Neural crest cell (in vitro differentiated cells): ENCODE data around the gene VWA8. TPM values are rescaled to one million over a fixed set of nuclear protein-coding genes. Genes with fewer than 3 reads are reported as not detected.

Source experiments
- DNase-seq: peaks from one replicate; pipeline ENCODE4 v3.0.0; 2021; ENCODE audit warnings: low read depth, mixed read lengths, low spot score
- H3K27ac Mint-ChIP-seq: one replicate; pipeline ENCODE4 v1.8.0; 2021; ENCODE audit warnings: mild to moderate bottlenecking, mixed read lengths; ENCODE audit not compliant: unreplicated experiment
- H3K27me3 Mint-ChIP-seq: 2 replicates; pipeline ENCODE4 v1.8.0; 2021; ENCODE audit warnings: low read depth, mild to moderate bottlenecking, mixed read lengths
- H3K36me3 Mint-ChIP-seq: 2 replicates; pipeline ENCODE4 v1.8.0; 2021; ENCODE audit warnings: low read depth, mild to moderate bottlenecking, mixed read lengths
- H3K4me1 Mint-ChIP-seq: 2 replicates; pipeline ENCODE4 v1.8.0; 2021; ENCODE audit warnings: mixed read lengths
- H3K4me3 Mint-ChIP-seq: one replicate; pipeline ENCODE4 v1.8.0; 2021; ENCODE audit warnings: mild to moderate bottlenecking, mixed read lengths
- H3K9me3 Mint-ChIP-seq: 2 replicates; pipeline ENCODE4 v1.8.0; 2021; ENCODE audit warnings: mixed read lengths
- total RNA-seq: library from RNA; stranded (reverse); gene quantifications from 2 replicates; pipeline ENCODE4 v1.2.1, GENCODE V29; 2021
- TF ChIP-seq, protein P1 (sequence below): fragments of 200-600 bp; sonication (generic); conservative IDR thresholded peaks from 2 replicates; pipeline ENCODE4 v1.5.0; 2021; ENCODE audit warnings: antibody characterized with exemption, mild to moderate bottlenecking

The VWA8 gene
- total RNA-seq, 1 donor from 2014 or later, result 19.5 TPM

DNA sequence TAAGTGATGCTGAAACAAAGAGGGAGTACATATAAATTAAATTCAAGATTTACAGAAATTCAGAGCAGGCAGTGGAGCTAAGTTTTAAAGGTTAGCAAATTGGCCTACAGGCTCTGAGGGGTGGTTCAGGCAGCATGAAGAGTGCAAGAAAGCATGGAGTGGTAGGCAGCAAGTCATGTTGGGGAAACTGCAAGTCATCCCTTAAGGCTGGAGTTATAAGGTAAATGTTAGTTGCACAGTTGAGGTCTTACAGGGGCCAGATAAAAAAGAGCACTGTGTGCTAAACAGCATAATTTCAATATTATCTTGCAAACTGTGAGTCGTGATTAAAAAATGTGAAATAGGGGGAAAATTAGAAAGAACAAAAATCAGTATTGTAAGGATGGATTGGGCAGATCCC, 106.2 kb downstream of the VWA8 start:
- Mint-ChIP-seq H3K4me1 (no peaks in the 10 kb centered on the region), H3K36me3 (peaks cover 28% of the 10 kb centered on the region), H3K27me3 (no peaks in the 10 kb centered on the region), H3K27ac (no peak overlapping the region), H3K9me3 (peaks cover 7% of the 10 kb centered on the region), H3K4me3 (no peak overlapping the region)
- TF ChIP-seq, protein P1, sequence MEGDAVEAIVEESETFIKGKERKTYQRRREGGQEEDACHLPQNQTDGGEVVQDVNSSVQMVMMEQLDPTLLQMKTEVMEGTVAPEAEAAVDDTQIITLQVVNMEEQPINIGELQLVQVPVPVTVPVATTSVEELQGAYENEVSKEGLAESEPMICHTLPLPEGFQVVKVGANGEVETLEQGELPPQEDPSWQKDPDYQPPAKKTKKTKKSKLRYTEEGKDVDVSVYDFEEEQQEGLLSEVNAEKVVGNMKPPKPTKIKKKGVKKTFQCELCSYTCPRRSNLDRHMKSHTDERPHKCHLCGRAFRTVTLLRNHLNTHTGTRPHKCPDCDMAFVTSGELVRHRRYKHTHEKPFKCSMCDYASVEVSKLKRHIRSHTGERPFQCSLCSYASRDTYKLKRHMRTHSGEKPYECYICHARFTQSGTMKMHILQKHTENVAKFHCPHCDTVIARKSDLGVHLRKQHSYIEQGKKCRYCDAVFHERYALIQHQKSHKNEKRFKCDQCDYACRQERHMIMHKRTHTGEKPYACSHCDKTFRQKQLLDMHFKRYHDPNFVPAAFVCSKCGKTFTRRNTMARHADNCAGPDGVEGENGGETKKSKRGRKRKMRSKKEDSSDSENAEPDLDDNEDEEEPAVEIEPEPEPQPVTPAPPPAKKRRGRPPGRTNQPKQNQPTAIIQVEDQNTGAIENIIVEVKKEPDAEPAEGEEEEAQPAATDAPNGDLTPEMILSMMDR, result no peak
- no peak for DNase-seq

DNA sequence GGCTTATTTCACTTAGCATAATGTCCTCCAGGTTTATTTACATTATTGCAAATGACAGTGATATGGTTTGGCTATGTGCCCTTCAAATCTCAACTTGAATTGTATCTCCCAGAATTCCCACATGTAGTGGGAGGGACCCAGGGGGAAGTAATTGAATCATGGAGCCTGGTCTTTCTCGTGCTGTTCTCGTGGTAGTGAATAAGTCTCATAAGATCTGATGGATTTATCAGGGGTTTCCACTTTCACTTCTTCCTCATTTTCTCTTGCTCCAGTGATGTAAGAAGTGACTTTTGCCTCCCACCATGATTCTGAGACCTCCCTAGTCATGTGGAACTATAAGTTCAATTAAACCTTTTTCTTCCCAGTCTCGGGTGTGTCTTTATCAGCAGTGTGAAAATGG, 109.6 kb downstream of the VWA8 start:
- H3K27me3 Mint-ChIP-seq, result no peaks in the 10 kb centered on the region
- H3K4me1 Mint-ChIP-seq, result no peaks in the 10 kb centered on the region
- no peak for DNase-seq
- TF ChIP-seq, protein P1, result no peak
- H3K27ac Mint-ChIP-seq, result no peak overlapping the region
- H3K36me3 Mint-ChIP-seq, result peaks cover 33% of the 10 kb centered on the region
- H3K9me3 Mint-ChIP-seq, result peaks cover 7% of the 10 kb centered on the region
- no peak overlapping the region for H3K4me3 Mint-ChIP-seq

DNA sequence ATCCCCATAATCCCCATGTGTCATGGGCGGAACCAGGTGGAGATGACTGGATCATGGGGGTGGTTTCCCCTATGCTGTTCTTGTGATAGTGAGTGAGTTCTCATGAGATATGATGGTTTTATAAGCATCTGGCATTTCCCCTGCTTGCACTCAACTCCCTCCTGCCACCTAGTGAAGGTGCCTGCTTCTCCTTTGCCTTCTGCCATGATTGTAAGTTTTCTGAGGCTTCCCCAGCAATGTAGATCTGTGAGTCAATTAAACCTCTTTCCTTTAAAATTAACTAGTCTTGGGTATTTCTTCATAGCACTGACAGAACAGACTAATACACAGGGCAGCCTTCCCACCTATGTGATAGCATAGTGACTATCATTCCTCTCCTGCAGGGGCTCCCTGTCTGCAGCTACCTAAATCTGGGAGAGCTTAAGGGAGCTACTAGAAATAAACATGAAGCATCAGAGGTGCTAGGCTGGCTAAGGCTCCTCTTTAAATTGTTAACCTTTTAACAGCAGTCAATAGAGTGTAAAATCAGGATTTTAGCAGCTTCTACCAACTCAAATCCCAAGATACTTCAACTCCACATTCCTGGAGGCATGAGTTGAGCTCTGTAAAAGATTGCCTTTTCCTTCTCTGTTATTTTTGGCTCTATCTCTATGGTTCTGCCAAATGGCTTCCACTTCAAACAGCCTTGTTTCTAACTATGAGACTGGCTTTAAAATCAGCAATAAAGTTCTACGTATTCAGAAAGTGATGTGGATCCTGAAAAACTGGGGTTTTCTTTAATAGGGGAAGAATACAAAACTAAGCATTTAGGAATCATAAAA, 112.3 kb downstream of the VWA8 start:
- Mint-ChIP-seq H3K4me1 (no peaks in the 10 kb centered on the region), H3K27ac (peak overlapping the region; percentile 55), H3K9me3 (peaks cover 16% of the 10 kb centered on the region), H3K4me3 (no peak overlapping the region), H3K36me3 (peaks cover 46% of the 10 kb centered on the region), H3K27me3 (no peaks in the 10 kb centered on the region)
- TF ChIP-seq, protein P1, result no peak
- DNase-seq, result no peak

DNA sequence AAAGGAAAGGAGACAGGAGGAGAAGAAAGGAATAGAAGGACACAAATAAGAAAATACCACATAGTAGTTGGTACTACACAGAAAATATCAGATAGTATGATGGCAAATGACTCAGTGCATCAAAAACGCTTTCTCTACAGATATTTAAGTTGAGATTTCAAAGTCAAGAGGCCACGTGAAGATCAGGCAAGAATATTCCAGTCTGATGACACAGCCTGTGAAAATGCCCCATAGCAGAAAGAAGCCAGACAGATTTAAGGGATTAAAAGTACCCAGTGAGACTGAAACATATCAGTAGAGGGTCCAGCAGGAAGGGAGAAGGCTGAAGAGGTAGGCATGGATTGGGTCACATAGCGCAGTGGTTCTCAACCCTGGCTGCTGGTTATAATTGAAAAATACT, 113.7 kb downstream of the VWA8 start:
- Mint-ChIP-seq H3K4me3 (no peak overlapping the region), H3K36me3 (peaks cover 41% of the 10 kb centered on the region), H3K27ac (no peak overlapping the region), H3K9me3 (peaks cover 13% of the 10 kb centered on the region), H3K27me3 (no peaks in the 10 kb centered on the region), H3K4me1 (no peaks in the 10 kb centered on the region)
- DNase-seq, result no peak
- TF ChIP-seq, protein P1, result no peak

DNA sequence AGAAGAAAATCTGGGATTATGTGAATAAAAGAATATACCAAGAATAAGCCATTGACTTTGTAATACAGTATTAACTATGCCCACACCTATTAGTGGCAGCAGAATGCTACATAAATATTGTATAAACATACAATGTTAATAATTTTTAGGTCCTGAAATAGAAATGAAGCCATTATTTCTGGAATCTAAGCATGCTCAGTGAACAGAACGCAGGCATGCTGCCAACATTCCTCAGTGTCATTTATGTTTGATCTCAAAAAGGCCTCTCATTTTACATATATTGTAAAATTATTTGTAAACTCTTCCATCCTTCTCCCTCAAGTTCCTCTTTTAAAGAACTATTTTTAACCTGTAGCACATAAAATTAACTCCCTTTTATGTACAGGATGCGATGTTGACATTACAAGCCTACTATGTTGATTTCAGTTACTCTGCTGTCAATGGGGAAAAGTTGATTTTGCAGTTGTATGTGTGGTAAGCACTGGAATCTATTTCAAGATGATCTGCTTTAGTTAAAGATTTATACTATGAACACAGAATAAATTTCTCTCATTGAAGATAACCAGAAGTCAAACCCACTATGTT, 118.8 kb downstream of the VWA8 start:
- Mint-ChIP-seq H3K27ac (no peak overlapping the region), H3K9me3 (peaks cover 16% of the 10 kb centered on the region), H3K4me1 (no peaks in the 10 kb centered on the region), H3K27me3 (no peaks in the 10 kb centered on the region), H3K36me3 (peaks cover 42% of the 10 kb centered on the region), H3K4me3 (no peak overlapping the region)
- TF ChIP-seq, protein P1, result no peak
- no peak for DNase-seq
